NCI-H345 (cell line): Measurements from ENCODE around the gene RASA2.

Source experiments
- DNase-seq: peaks from one replicate; lab custom pipeline; 2025; lab: John Stamatoyannopoulos, UW

RASA2 gene

DNA sequence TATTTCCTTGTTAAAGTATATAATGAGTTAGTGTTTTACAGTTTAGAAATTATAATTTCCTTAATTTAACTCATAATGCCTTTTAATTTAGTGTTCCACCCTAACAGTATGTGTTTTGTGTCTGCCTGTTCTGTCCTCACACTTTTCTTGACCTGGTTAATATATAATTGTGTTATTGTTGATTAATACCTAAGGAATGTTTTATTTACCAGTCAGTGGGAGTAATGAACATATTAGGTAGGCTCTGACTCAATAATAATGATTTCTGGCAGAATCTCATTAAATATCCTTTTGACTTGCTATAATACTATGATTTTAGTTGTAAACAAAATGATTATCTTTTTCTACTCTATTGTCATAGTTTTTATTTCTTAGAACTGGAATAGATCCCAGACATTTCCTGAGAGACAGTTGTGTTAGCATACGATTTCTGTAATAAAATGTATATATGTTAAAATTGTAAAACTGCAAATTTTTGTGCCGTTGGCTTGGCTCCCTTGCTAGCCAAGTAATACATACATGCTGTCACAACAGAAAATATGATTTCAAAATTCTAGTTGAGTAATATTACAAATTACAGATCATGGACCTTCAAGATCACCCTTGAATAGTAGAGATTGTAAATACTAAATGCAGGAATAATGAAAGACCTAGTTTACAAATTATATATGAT lies 51.9 kb downstream of the RASA2 start:
- no peak for DNase-seq

DNA sequence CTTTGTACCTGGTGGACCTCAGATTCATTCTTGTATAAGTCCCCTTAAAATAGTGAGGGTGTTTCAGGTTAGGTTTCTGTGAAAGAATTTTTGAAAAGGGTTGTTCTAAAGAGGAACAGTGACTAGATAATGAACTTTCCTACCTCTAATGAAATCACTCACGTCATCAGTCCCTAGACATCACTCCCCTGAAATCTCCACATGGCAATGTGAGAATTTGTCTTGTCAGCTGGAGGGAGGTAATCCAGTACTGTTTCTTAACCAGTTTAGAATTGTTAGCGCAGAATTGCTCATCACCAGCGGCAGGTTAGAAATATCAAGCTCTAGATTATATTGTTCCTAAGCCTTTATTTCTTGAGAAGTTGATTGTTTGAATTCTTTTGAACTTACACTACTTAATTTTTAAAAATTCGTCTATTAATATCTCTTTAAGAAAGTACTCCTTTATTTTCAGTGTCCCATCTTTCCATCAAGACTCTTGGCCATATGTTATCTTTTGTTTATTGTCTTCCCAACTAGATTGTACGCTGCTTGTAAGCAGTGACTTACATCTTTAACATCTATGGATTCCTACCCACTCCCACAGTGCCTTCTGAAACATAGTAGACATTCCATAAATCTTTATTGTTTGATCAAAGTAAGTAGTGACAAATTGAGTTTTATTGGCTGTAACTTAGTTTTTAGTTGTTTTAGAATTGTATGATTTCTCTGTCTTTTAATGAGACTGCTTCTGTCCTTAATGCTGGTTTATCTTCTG lies 52.8 kb downstream of the RASA2 start:
- no peak for DNase-seq

DNA sequence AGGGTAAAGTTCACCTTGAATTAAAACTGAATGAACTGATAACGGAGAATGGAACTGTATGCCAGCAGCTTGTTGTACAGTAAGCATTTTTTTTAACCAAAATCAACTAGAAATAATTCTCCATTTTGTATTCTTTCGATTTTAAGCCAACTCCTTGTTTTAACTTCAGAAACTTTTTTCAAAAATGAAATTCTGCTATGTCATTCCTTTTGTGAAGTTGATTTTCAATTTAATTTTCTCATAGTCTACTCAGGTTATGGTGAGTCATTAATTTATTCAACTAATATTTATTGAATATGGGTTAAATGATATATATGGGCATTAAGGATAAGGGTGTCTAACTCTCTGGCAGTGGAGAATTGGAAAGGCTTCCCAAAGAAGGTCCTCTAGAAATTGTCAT lies 53.7 kb downstream of the RASA2 start:
- DNase-seq: no peak

DNA sequence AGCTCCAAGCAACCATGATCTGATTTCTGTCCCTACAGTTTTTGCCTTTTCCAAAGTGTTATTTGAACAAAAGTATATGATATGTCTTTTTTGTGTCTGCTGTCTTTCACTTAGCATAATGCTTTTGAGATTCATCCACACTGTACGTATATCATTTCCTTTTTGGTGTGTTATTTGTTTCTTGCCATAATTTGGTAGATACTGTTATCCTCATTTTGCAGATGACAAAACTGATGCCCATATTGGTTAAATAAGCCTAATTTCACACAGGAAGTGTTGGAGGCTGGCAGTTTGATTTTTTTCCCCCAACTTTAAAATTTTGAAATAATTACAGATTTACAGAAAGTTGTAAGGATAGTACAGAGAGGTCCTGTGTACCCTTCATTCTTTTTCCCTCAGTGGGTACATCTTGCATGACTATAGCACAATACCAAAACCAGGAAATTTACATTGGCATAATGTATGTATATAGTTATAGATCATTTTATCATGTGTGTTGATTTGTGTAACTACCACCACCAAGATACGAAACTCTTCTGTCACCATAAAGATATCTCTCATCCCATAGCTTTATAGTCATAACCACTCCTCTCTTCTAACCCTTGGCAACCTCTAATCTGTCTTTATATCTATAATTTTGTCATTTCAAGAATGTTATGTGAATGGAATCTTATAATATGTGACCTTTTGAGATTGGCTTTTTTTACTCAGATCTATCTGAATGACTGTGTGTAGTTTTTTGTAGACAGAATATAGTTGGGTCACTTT lies 55.6 kb downstream of the RASA2 start:
- no peak for DNase-seq

DNA sequence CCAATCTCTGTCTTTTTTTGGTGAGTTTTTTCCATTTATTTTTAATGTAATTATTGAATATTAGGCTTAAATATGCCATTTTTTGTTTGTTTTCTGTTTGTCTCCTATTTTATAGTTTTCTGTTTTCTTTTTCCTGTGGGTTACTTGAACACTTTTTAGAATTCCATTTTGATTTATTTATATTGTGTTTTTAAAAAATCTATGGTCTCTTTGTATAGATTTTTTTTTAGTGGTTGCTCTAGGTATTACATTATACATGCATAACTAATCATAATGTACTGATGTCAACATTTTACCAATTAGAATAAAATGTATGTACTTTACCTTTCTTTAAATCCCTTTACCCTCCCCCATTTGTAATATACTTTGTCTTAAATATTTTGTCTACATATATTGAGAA lies 56.2 kb downstream of the RASA2 start:
- DNase-seq: no peak

DNA sequence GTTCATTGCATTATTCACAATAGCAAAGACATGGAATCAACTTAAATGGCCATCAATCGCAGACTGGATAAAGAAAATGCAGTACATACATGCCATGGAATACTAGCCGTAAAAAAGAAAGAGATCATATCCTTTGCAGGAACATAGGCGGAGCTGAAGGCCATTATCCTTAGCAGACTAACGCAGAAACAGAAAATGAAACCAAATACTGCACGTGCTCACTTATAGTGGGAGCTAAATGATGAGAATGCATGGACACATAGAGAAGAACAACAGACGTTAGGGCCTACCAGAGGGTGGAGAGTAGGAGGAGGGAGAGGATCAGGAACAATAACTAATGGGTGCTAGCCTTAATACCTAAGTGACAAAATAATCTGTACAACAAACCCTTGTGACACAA lies 57.9 kb downstream of the RASA2 start:
- DNase-seq: no peak

DNA sequence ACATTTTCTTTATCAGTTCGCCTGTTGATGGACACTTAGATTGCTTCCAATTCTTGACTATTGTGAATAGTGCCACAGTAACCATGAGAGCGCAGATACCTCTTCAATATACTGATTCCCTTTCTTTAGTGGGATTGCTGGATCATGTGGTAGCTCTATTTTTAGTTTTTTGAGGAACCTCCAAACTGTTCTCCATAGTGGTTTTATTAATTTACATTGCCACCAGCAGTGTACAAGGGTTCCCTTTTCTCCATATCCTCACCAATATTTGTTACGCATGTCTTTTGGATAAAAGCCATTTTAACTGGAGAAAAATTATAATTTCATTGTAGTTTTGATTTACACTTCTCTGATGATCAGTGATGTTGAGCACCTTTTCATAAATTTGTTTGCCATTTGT lies 59.3 kb downstream of the RASA2 start:
- no peak for DNase-seq

DNA sequence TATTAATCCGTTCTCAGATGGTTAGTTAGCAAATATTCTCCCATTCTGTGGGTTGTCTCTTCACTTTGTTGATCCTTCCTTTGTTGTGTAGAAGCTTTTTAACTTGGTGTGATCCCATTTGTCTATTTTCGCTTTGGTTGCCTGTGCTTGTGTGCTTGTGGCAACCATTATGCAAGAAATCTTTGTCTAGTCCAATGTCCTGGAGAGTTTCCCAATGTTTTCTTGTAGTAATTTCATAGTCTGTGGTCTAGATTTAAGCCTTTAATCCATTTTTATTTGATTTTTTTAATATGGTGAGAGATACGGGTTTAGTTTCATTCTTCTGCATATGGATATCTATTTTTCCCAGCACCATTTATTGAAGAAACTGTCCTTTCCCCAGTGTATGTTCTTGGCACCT lies 59.8 kb downstream of the RASA2 start:
- no peak for DNase-seq

DNA sequence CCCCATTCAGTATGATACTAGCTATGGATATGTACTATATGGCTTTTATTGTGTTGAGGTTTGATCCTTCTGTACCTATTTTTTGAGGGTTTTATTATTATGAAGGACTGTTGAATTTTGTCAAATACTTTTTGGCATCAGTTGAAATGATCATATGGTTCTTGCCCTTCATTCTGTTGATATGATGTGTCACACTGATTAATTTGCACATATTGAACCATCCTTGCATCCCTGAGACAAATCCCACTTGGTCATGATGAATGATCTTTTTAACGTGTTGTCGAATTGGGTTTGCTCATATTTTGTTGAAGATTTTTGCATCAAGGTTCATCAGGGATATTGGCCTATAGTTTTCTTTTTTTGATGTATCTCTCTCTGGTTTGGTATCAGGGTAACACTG lies 61.0 kb downstream of the RASA2 start:
- no peak for DNase-seq

DNA sequence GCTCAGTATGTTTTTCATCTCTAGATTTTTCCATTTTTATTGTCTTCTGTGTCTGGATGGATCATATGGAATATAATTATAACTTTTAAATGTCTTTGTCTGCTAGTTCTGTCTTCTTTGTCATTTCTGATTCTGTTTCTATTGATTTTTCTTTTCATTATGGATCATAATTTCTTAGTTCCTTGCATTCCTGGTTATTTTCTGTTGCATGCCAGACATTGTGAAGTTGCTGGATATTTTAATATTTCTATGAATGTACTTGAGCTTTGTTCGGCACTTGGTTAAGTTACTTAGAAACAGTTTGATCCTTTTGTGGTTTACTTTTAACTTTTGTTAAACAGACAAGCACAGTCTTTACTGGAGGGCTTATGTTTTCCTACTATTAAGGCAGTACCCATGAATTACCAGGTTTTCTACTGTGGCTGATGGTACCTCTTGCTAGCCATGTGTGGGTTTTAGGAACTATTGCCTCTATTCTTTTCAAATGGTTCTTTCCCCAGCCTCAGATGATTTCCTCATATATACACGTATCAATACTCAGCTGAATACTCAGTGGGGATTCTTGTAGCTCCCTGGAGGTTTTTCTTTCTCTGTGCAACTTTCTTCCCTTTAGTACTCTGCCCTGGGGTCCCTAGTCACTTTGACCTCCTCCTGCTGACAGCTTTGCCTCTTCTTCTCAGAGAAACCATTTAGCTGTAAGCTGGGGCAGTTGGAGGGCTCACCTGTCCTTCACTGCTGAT lies 64.3 kb downstream of the RASA2 start:
- no peak for DNase-seq

DNA sequence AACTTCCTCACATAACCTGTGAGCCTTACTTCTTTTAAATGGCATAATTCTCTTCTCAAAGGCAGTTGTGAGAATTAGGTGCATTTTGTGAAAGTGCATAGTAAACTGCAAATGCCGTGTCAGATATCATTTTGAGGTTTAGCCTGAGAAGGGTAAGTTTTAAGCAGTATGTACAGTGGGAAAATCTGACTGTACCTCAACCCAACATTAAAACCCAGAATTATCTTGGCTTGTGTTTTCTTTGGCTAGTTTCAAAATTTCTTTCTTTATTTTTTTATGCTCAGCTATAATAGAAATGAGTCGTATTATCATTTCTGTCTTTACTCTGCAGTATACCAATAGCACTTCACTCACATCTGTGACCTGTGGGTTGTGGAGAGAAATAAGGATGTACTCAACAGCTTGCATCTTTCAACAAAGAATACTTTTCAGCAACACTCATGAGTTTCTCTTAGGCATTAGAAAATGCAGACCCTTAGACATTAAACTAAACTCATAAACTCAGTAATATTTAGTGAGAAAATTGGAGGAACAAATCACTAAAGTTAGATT lies 65.7 kb downstream of the RASA2 start:
- no peak for DNase-seq

DNA sequence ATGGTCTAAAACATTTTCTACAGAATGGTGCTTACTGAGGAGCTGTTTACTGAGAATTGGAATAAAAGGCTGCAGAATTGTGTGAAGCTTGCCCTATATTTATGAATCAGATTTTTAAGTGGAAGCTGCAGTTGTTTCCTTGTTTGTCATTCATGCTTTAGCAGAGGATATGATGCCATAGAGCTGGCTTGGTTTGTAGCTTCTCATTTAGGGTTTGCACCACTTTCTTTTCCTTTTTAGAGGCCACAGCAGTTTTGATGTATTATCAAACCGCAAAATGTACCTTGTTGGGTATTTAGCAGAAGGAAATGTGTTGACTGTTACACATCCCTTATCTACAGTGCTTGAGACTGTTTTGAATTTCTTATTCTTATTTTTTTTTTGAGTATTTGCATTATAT lies 66.2 kb downstream of the RASA2 start:
- DNase-seq: no peak

DNA sequence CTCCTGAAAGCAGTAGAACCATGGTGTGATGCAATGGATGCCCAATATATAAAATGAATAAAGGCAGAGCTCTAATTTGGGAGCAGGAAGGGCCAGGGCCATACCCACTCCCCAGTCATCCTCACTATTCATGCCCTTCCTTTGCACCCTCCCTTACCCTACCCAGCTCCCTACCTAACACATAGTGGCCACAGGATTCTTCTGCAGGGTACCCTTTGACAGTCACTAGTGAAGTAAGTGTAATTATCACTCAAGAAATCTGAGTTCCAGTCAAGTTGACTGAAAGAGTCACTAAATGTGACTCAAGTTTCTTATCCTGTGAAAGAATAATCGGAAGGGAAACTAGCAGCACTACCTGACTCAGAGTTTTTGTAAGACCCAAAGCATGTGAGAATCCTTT lies 69.2 kb downstream of the RASA2 start:
- no peak for DNase-seq

DNA sequence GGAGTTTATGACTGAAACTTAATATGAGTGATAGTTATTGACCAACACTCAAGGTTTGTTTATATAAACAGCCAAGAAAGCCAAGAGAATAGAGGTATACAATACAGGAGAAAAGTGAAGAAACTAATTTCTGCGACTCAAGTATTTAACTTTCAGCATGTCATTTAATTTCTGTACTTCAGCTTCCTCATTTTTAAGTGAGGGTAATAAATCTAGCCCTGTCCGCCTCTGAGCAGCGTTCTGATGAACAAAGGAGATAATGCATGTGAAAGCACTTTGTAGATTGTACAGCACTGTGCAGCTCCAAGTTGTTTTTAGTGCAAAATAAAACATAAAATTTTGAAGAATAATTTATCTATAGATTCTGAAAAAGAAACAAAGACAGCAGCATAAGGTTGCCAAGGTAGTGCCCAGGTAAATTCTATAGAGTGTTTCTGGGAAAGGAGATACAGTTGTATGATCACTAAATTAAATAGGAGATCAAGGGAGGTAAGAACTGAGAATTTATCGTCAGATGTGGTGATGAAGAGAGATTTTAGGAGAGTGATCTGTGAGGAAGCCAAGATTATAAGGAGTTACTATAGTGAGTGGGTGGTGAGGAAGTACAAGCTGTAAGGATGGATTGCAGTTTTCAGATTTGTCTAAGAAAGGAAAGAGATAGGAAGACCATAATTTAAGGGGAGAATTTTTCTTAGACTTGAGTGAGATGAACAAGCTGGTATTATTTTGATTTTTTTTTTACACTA lies 71.3 kb downstream of the RASA2 start:
- no peak for DNase-seq

DNA sequence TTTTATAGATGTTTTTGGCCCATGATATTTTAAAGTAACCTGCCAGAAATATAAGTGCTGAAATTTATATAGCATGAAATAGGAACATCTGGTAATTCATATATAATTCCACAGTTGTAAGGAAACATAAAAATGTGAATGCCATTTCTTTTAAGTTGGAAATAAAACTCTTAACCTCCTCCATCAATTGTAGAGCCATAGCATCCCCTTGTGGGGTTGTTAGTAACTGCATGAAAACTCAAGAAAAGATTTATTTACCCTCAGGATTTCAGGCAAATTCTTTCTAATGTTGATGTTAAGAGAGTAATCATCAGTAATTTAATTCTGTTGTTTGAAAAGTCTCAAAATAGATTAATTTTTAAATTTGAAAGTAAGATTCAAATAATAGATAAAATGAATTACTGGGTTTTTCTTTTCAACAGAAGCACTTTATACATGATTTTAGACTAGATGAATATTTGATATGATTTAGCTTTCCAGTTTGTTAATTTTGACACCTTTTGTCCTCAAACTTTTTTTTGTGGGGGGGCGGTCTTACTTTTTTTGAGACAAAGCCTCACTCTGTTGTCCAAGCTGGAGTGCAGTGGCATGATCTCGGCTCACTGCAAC lies 74.7 kb downstream of the RASA2 start:
- DNase-seq: peak; percentile 29

DNA sequence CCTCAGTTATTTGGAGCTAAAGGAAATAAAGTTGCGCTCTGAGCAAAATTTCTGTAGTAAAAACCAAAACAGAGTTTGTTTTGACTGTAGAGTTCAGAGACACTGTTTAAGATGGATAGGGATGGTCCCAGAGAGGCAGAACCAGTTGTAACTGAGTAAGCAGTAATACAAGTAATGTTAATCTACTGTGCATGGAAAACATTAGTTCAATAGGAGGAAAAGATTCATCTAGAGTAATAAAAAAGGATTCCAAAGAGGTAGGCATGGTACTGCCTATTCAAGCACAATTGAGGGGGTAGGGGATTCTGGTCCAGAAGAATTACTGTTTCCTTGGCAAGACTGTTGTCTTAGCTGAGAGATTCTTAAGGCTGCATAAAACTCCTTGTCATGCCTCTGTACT lies 77.4 kb downstream of the RASA2 start:
- no peak for DNase-seq

DNA sequence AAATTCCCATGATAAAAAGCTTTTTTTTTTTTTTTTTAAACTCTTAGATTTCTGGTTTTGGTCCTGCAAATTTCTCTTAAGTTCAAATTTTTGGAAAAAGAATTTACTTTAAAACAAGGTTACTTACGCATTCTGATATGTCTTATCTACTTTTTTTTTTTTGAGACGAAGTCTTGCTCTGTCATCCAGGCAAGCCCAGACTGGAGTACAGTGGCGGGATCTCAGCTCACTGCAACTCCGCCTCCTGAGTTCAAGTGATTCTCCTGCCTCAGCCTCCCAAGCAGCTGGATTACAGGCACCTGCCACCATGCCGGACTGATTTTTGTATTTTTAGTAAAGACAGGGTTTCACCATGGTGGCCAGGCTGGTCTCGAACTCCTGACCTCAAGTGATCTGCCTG lies 83.2 kb downstream of the RASA2 start:
- DNase-seq: no peak

DNA sequence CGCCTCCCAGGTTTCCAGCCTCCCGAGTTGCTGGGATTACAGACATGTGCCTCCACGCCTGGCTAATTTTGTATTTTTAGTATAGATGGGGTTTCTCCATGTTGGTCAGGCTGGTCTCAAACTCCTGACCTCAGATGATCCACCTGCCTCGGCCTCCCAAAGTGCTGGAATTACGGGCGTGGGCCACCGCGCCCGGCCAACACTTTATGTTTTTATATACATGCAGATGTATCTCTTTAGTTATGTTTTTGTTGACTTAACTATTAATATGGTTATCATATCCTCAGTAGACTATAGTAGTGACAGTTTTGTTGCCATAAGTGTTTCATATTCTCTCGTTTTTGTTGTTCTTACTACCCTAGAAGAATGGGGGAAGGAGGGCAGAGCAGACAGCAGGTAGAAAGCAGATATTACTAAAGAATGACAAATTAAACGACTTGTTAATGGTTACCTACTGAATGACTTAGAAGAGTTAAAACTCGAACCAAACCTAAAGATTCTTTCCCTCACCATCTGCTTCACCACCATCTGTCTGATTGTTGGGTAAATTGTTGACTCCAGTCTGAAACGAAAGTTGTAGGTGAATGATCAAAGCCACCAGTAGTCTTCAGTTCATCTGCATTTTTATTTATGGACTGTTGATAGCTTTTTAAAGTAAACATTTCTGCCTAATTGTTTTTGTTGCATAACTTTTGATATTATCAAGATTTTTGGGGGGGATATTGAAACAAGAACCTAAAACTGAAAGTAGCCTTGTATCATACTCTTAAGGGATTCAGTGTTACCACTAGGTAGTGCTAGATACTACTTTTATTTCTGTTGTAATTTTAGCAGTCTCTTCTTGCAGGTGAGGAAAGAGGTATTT lies 89.3 kb downstream of the RASA2 start:
- DNase-seq: no peak

DNA sequence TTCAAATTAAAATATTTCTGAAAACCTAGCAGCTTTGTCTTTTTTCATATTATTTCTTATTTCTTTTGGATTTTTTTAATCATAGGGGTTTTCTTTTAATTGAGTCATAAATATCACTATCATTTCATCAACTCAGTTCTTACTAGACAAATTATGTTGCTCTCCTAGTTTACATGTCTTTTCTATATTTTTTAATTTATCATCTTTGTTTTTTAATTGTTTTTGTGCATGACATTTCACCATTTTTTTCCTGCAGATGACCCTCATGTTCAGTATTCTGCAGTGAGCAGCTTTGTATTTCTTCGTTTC lies 89.9 kb downstream of the RASA2 start:
- DNase-seq: no peak
